Measurements from ENCODE around the gene MLH1. TPM values are rescaled to one million over a fixed set of nuclear protein-coding genes. Genes with fewer than 3 reads are reported as not detected.

Gene MLH1
- total RNA-seq, 1 experiment from 2014 or later: 51.0 TPM

DNA sequence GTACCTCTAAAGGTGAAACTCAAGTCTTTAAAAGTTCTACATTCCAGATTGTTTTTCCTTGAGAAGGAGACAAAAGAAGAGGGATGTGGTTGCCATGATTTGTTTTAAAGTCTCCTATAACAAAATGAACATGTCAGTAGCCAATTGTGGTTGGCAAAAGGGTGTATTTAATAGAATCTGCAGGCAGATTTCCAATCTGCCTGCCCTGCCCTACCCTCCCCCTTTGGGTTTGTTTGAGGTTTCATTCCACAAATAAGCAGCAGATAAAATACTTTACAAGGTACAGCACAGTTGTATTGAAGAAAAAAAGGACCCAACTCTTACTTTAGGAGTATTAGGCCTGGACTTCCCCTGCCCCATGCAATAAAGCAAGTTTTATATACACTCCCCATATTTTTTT lies 59.5 kb downstream of the MLH1 start:
- Histone ChIP-seq H3K4me1 (no peaks in the 10 kb centered on the region), H3K9me3 (no peaks in the 10 kb centered on the region), H3K36me3 (ENCODE audit: control insufficient read depth, insufficient read depth, low read length) (no peaks in the 10 kb centered on the region; the same call in 1 of the 2 replicates), H3K4me3 (ENCODE audit: low read depth, low read length) (no peak overlapping the region), H3K27me3 (replicated peaks; ENCODE audit: control insufficient read depth, insufficient read depth, low read length) (no peaks in the 10 kb centered on the region)
- TF ChIP-seq, protein P1, sequence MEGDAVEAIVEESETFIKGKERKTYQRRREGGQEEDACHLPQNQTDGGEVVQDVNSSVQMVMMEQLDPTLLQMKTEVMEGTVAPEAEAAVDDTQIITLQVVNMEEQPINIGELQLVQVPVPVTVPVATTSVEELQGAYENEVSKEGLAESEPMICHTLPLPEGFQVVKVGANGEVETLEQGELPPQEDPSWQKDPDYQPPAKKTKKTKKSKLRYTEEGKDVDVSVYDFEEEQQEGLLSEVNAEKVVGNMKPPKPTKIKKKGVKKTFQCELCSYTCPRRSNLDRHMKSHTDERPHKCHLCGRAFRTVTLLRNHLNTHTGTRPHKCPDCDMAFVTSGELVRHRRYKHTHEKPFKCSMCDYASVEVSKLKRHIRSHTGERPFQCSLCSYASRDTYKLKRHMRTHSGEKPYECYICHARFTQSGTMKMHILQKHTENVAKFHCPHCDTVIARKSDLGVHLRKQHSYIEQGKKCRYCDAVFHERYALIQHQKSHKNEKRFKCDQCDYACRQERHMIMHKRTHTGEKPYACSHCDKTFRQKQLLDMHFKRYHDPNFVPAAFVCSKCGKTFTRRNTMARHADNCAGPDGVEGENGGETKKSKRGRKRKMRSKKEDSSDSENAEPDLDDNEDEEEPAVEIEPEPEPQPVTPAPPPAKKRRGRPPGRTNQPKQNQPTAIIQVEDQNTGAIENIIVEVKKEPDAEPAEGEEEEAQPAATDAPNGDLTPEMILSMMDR (IDR thresholded peaks at IDR 0.05; ENCODE audit: insufficient read depth in 1 of 2, low read depth in 1 of 2, low read length in 1 of 2, severe bottlenecking in 1 of 2, unreplicated experiment in 1 of 2): no peak
- POLR2A ChIA-PET: no interaction called here
- Mint-ChIP-seq H3K27me3 (ENCODE audit: insufficient read depth, unreplicated experiment) (no peaks in the 10 kb centered on the region), H3K4me1 (ENCODE audit: low read depth, unreplicated experiment) (no peaks in the 10 kb centered on the region), H3K9me3 (ENCODE audit: unreplicated experiment) (no peaks in the 10 kb centered on the region), H3K4me3 (ENCODE audit: unreplicated experiment) (no peak overlapping the region), H3K27ac (ENCODE audit: unreplicated experiment) (no peak overlapping the region), H3K36me3 (ENCODE audit: insufficient read depth, unreplicated experiment) (peaks cover 77% of the 10 kb centered on the region)
- intact Hi-C loops (cut with micrococcal nuclease; ENCODE audit: unreplicated experiment): no loop called here
- BruUV-seq (replicated peaks): no TSS peak
- DNase-seq: no peak
- CTCF ChIA-PET: no interaction called here

DNA sequence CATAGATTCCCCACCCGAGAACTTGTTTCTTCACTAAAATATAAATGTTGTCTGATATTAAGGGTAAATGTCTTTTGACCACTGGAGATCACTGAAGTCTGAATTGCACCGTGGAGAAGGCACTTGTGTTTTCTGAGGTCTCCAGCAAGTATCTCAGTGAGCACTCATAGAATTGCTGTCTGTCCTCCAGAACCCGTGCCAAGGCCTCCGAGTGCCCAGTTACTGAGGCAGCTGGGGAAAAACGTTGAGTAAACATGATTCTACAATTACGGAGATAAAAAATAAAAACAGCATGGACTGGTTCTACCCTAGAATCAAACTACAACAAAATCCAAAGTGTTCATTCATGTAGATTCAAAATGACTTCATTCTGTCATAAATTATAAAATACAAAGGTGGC lies 60.0 kb downstream of the MLH1 start:
- Mint-ChIP-seq H3K27ac (ENCODE audit: unreplicated experiment) (no peak overlapping the region), H3K9me3 (ENCODE audit: unreplicated experiment) (no peaks in the 10 kb centered on the region), H3K36me3 (ENCODE audit: insufficient read depth, unreplicated experiment) (peaks cover 73% of the 10 kb centered on the region), H3K4me1 (ENCODE audit: low read depth, unreplicated experiment) (no peaks in the 10 kb centered on the region), H3K27me3 (ENCODE audit: insufficient read depth, unreplicated experiment) (no peaks in the 10 kb centered on the region), H3K4me3 (ENCODE audit: unreplicated experiment) (no peak overlapping the region)
- Histone ChIP-seq H3K36me3 (ENCODE audit: control insufficient read depth, insufficient read depth, low read length) (no peaks in the 10 kb centered on the region; the same call in 1 of the 2 replicates), H3K9me3 (no peaks in the 10 kb centered on the region), H3K27me3 (replicated peaks; ENCODE audit: control insufficient read depth, insufficient read depth, low read length) (no peaks in the 10 kb centered on the region), H3K4me1 (no peaks in the 10 kb centered on the region), H3K4me3 (ENCODE audit: low read depth, low read length) (no peak overlapping the region)
- TF ChIP-seq, protein P1 (IDR thresholded peaks at IDR 0.05; ENCODE audit: insufficient read depth in 1 of 2, low read depth in 1 of 2, low read length in 1 of 2, severe bottlenecking in 1 of 2, unreplicated experiment in 1 of 2): no peak
- ChIA-PET CTCF (no interaction called here), POLR2A (no interaction called here)
- intact Hi-C loops (cut with micrococcal nuclease; ENCODE audit: unreplicated experiment): no loop called here
- DNase-seq: no peak
- BruUV-seq (replicated peaks): TSS peak; percentile 79

DNA sequence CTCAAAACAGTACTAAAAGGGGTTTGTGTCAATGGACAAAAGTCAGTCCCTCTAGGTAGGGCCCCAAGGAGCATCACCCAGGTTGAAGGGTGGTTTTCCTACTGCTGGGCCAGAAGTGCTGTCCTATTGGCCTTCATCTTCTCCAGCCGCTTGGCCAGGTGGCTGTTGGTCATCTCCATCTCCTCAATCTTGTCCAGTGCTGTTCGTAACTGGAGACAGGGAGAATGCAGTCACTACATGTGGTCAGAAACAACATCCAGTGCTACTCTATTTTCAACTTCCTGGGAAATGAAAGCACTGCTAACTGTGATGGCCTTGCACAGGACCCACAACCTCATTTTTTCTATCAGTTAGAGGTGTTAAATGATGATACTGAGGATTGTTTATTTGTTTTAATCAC lies 60.4 kb downstream of the MLH1 start:
- H3K4me1 Mint-ChIP-seq (ENCODE audit: low read depth, unreplicated experiment): no peaks in the 10 kb centered on the region
- Histone ChIP-seq H3K9me3 (no peaks in the 10 kb centered on the region), H3K36me3 (ENCODE audit: control insufficient read depth, insufficient read depth, low read length) (no peaks in the 10 kb centered on the region; the same call in 1 of the 2 replicates), H3K4me1 (no peaks in the 10 kb centered on the region), H3K4me3 (ENCODE audit: low read depth, low read length) (no peak overlapping the region), H3K27me3 (replicated peaks; ENCODE audit: control insufficient read depth, insufficient read depth, low read length) (no peaks in the 10 kb centered on the region)
- ChIA-PET CTCF (no interaction called here), POLR2A (no interaction called here)
- TF ChIP-seq, protein P1 (IDR thresholded peaks at IDR 0.05; ENCODE audit: insufficient read depth in 1 of 2, low read depth in 1 of 2, low read length in 1 of 2, severe bottlenecking in 1 of 2, unreplicated experiment in 1 of 2): no peak
- H3K9me3 Mint-ChIP-seq (ENCODE audit: unreplicated experiment): no peaks in the 10 kb centered on the region
- no peak overlapping the region for H3K4me3 Mint-ChIP-seq (ENCODE audit: unreplicated experiment)
- no peaks in the 10 kb centered on the region for H3K27me3 Mint-ChIP-seq (ENCODE audit: insufficient read depth, unreplicated experiment)
- BruUV-seq (replicated peaks): no TSS peak
- intact Hi-C loops (cut with micrococcal nuclease; ENCODE audit: unreplicated experiment): no loop called here
- DNase-seq: no peak
- H3K27ac Mint-ChIP-seq (ENCODE audit: unreplicated experiment): no peak overlapping the region
- peaks cover 73% of the 10 kb centered on the region for H3K36me3 Mint-ChIP-seq (ENCODE audit: insufficient read depth, unreplicated experiment)

All from Caco-2 (cell line).